Thoracic aorta (tissue), 2 donors: ENCODE results near the gene ADA. TPM values are rescaled to one million over a fixed set of nuclear protein-coding genes. Genes with fewer than 3 reads are reported as not detected.
A peak's percentile ranks its signal among the peaks of the same experiment; 100 is the strongest.

Experiments used
- ATAC-seq: fragments of 150-250 bp; one replicate; pipeline ENCODE4 v1.8.0; 2017; ENCODE audit warnings: low read depth; ENCODE audit not compliant: insufficient number of reproducible peaks, low FRiP score
- DNase-seq: peaks from one replicate; pipeline ENCODE4 v3.0.0-alpha.2; 2020; ENCODE audit warnings: low spot score
- H3K27ac ChIP-seq, 2 donors: fragments of 200-600 bp; sonication (generic); 1 replicate in 1 of 2; 2 replicates in 1 of 2; pipeline ENCODE4 v1.5.1; 2016; ENCODE audit warnings: mild to moderate bottlenecking in 2 of 2, moderate library complexity in 2 of 2
- H3K27me3 ChIP-seq: fragments of 200-600 bp; sonication (generic); replicated peaks from 2 replicates; pipeline ENCODE4 v1.6.0; 2016; ENCODE audit warnings: mild to moderate bottlenecking; ENCODE audit not compliant: insufficient read depth
- H3K36me3 ChIP-seq: fragments of 200-600 bp; sonication (generic); one replicate; pipeline ENCODE4 v1.5.1; 2016
- H3K4me1 ChIP-seq, 2 donors: fragments of 200-600 bp; sonication (generic); 1 replicate in 1 of 2; 2 replicates in 1 of 2; pipeline versions ENCODE4 v1.5.1 to v1.6.0; 2016; ENCODE audit warnings: low read depth in 2 of 2, mild to moderate bottlenecking in 1 of 2; ENCODE audit not compliant: control insufficient read depth in 1 of 2
- H3K4me3 ChIP-seq: fragments of 200-600 bp; sonication (generic); 2 replicates; pipeline ENCODE4 v1.5.1; 2016; ENCODE audit warnings: mild to moderate bottlenecking
- H3K9me3 ChIP-seq: fragments of 200-600 bp; sonication (generic); 2 replicates; pipeline ENCODE4 v1.5.1; 2016
- CTCF ChIP-seq: fragments of 200-600 bp; sonication (generic); IDR thresholded peaks from one replicate; pipeline ENCODE4 v1.5.1; 2019; ENCODE audit warnings: antibody characterized with exemption
- total RNA-seq, 2 donors: library from RNA; depleted of rRNA; stranded (reverse); fragments of >200 nt; gene quantifications; one replicate each; pipeline versions ENCODE4 v1.1.0 to v1.2.3, GENCODE V29; 2016

The ADA gene
- total RNA-seq, 2 donors from 2014 or later, result 8.1 to 20.6 TPM

GRCh38 chr20:44584162-44584561 is 67.3 kb downstream of the ADA start:
- H3K27me3 ChIP-seq, result no peaks in the 10 kb centered on the region
- H3K36me3 ChIP-seq, result no peaks in the 10 kb centered on the region
- H3K4me3 ChIP-seq, result peak overlapping the region; percentile 69
- no peak for DNase-seq
- no peaks in the 10 kb centered on the region for H3K9me3 ChIP-seq
- H3K27ac ChIP-seq, result peak overlapping the region in 1 of 2 donors; percentile 91
- no peak for TF ChIP-seq CTCF
- no peak for ATAC-seq
- peaks cover 32 to 84% of the 10 kb centered on the region in 2 donors for H3K4me1 ChIP-seq

GRCh38 chr20:44583157-44583556 is 68.3 kb downstream of the ADA start:
- no peak for TF ChIP-seq CTCF
- peak overlapping the region; percentile 88 to 91 for H3K27ac ChIP-seq

GRCh38 chr20:44582311-44583025 is 69.0 kb downstream of the ADA start, which contains the start of gene PKIG:
TSS of gene PKIG (plus strand) at chr20:44582579. CDS start at chr20:44614557, 31,978 bp downstream.
- ATAC-seq, result peak; percentile 66
- no peak for DNase-seq
- no peak for TF ChIP-seq CTCF
- Histone ChIP-seq H3K27me3 (no peaks in the 10 kb centered on the region), H3K36me3 (no peaks in the 10 kb centered on the region), H3K9me3 (no peaks in the 10 kb centered on the region), H3K27ac (peak within 1 kb of the TSS; percentile 88 to 91), H3K4me1 (peaks cover 25 to 70% of the 10 kb centered on the region in 2 donors), H3K4me3 (peak within 1 kb of the TSS; percentile 69)

More at GRCh38 chr20:44583157-44583556, 68.3 kb downstream of the ADA start:
- DNase-seq (no peak), ATAC-seq (no peak)
- Histone ChIP-seq H3K27me3 (no peaks in the 10 kb centered on the region), H3K36me3 (no peaks in the 10 kb centered on the region), H3K4me1 (peaks cover 32 to 77% of the 10 kb centered on the region in 2 donors), H3K9me3 (no peaks in the 10 kb centered on the region), H3K4me3 (peak overlapping the region; percentile 69)

GRCh38 chr20:44581515-44581914 is 70.0 kb downstream of the ADA start:
- Histone ChIP-seq H3K4me1 (peaks cover 18 to 64% of the 10 kb centered on the region in 2 donors), H3K4me3 (no peak overlapping the region), H3K27me3 (no peaks in the 10 kb centered on the region), H3K27ac (peak overlapping the region; percentile 88 to 91), H3K36me3 (no peaks in the 10 kb centered on the region), H3K9me3 (no peaks in the 10 kb centered on the region)
- no peak for ATAC-seq
- no peak for DNase-seq
- no peak for TF ChIP-seq CTCF

GRCh38 chr20:44580581-44581268 is 70.8 kb downstream of the ADA start:
- Histone ChIP-seq H3K4me1 (peaks cover 14 to 58% of the 10 kb centered on the region in 2 donors), H3K4me3 (no peak overlapping the region), H3K9me3 (no peaks in the 10 kb centered on the region), H3K36me3 (no peaks in the 10 kb centered on the region), H3K27me3 (no peaks in the 10 kb centered on the region), H3K27ac (peak overlapping the region in 1 of 2 donors; percentile 91)
- no peak for DNase-seq
- no peak for ATAC-seq
- no peak for TF ChIP-seq CTCF
